ENCODE measurements around the gene ORMDL3.

- TF ChIP-seq, protein P1, sequence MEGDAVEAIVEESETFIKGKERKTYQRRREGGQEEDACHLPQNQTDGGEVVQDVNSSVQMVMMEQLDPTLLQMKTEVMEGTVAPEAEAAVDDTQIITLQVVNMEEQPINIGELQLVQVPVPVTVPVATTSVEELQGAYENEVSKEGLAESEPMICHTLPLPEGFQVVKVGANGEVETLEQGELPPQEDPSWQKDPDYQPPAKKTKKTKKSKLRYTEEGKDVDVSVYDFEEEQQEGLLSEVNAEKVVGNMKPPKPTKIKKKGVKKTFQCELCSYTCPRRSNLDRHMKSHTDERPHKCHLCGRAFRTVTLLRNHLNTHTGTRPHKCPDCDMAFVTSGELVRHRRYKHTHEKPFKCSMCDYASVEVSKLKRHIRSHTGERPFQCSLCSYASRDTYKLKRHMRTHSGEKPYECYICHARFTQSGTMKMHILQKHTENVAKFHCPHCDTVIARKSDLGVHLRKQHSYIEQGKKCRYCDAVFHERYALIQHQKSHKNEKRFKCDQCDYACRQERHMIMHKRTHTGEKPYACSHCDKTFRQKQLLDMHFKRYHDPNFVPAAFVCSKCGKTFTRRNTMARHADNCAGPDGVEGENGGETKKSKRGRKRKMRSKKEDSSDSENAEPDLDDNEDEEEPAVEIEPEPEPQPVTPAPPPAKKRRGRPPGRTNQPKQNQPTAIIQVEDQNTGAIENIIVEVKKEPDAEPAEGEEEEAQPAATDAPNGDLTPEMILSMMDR (tag by site-specific recombination; IDR thresholded peaks at IDR 0.05) = no peak
- TF ChIP-seq ZNF10 (tag by site-specific recombination; IDR thresholded peaks at IDR 0.05) (no peak), AEBP2 (tag by site-specific recombination; IDR thresholded peaks at IDR 0.05; ENCODE audit: borderline replicate concordance) (no peak), ZNF24 (tag by site-specific recombination; IDR thresholded peaks at IDR 0.05) (no peak), ZFP3 (tag by site-specific recombination; IDR thresholded peaks at IDR 0.05; ENCODE audit: low read depth) (no peak), ZNF621 (tag by site-specific recombination; IDR thresholded peaks at IDR 0.05) (no peak)
- TF ChIP-seq, protein P2, sequence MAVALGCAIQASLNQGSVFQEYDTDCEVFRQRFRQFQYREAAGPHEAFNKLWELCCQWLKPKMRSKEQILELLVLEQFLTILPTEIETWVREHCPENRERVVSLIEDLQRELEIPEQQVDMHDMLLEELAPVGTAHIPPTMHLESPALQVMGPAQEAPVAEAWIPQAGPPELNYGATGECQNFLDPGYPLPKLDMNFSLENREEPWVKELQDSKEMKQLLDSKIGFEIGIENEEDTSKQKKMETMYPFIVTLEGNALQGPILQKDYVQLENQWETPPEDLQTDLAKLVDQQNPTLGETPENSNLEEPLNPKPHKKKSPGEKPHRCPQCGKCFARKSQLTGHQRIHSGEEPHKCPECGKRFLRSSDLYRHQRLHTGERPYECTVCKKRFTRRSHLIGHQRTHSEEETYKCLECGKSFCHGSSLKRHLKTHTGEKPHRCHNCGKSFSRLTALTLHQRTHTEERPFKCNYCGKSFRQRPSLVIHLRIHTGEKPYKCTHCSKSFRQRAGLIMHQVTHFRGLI (tag by site-specific recombination; IDR thresholded peaks at IDR 0.05) = no peak
- TF ChIP-seq, protein P3, sequence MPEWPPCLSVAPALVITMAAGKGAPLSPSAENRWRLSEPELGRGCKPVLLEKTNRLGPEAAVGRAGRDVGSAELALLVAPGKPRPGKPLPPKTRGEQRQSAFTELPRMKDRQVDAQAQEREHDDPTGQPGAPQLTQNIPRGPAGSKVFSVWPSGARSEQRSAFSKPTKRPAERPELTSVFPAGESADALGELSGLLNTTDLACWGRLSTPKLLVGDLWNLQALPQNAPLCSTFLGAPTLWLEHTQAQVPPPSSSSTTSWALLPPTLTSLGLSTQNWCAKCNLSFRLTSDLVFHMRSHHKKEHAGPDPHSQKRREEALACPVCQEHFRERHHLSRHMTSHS (tag by site-specific recombination; IDR thresholded peaks at IDR 0.05) = no peak
- TF ChIP-seq, protein P4, sequence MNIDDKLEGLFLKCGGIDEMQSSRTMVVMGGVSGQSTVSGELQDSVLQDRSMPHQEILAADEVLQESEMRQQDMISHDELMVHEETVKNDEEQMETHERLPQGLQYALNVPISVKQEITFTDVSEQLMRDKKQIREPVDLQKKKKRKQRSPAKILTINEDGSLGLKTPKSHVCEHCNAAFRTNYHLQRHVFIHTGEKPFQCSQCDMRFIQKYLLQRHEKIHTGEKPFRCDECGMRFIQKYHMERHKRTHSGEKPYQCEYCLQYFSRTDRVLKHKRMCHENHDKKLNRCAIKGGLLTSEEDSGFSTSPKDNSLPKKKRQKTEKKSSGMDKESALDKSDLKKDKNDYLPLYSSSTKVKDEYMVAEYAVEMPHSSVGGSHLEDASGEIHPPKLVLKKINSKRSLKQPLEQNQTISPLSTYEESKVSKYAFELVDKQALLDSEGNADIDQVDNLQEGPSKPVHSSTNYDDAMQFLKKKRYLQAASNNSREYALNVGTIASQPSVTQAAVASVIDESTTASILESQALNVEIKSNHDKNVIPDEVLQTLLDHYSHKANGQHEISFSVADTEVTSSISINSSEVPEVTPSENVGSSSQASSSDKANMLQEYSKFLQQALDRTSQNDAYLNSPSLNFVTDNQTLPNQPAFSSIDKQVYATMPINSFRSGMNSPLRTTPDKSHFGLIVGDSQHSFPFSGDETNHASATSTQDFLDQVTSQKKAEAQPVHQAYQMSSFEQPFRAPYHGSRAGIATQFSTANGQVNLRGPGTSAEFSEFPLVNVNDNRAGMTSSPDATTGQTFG (tag by site-specific recombination; IDR thresholded peaks at IDR 0.05; ENCODE audit: borderline replicate concordance) = no peak
- TF ChIP-seq, protein P5, sequence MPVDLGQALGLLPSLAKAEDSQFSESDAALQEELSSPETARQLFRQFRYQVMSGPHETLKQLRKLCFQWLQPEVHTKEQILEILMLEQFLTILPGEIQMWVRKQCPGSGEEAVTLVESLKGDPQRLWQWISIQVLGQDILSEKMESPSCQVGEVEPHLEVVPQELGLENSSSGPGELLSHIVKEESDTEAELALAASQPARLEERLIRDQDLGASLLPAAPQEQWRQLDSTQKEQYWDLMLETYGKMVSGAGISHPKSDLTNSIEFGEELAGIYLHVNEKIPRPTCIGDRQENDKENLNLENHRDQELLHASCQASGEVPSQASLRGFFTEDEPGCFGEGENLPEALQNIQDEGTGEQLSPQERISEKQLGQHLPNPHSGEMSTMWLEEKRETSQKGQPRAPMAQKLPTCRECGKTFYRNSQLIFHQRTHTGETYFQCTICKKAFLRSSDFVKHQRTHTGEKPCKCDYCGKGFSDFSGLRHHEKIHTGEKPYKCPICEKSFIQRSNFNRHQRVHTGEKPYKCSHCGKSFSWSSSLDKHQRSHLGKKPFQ (tag by site-specific recombination; IDR thresholded peaks at IDR 0.05) = no peak
- TF ChIP-seq, protein P6, sequence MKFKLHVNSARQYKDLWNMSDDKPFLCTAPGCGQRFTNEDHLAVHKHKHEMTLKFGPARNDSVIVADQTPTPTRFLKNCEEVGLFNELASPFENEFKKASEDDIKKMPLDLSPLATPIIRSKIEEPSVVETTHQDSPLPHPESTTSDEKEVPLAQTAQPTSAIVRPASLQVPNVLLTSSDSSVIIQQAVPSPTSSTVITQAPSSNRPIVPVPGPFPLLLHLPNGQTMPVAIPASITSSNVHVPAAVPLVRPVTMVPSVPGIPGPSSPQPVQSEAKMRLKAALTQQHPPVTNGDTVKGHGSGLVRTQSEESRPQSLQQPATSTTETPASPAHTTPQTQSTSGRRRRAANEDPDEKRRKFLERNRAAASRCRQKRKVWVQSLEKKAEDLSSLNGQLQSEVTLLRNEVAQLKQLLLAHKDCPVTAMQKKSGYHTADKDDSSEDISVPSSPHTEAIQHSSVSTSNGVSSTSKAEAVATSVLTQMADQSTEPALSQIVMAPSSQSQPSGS (tag by site-specific recombination; IDR thresholded peaks at IDR 0.05; ENCODE audit: low read depth) = no peak
Measured at GRCh38 chr17:39963829-39964228, 36.4 kb upstream of the ORMDL3 start.
